PFSK-1 (cell line): Measurements from ENCODE around the gene HTR1B.

Experiments used
- FOXP2 ChIP-seq: optimal IDR thresholded peaks from 2 replicates; pipeline ENCODE3; 2011; ENCODE audit warnings: borderline replicate concordance, control low read depth, inconsistent platforms; ENCODE audit not compliant: insufficient read depth; ENCODE audit errors: extremely low read length, extremely low read depth
- POLR2AphosphoS5 ChIP-seq: IDR thresholded peaks from 2 replicates; pipeline ENCODE4 v1.6.1; 2012; ENCODE audit warnings: low read depth, mild to moderate bottlenecking, control low read depth, low read length, moderate library complexity
- REST ChIP-seq, 2 experiments: IDR thresholded peaks; 2 replicates each; pipeline versions ENCODE4 v1.6.1 to v1.8.0; 2011 to 2012; ENCODE audit warnings: low read depth in 2 of 2, low read length in 2 of 2, control low read depth in 1 of 2, inconsistent platforms in 1 of 2, mild to moderate bottlenecking in 1 of 2, moderate library complexity in 1 of 2; ENCODE audit not compliant: insufficient read depth in 1 of 2
- SIN3A ChIP-seq: IDR thresholded peaks from 2 replicates; pipeline ENCODE4 v1.6.1; 2012; ENCODE audit warnings: mild to moderate bottlenecking, low read length, moderate library complexity, borderline replicate concordance; ENCODE audit not compliant: insufficient read depth
- TAF1 ChIP-seq: IDR thresholded peaks from 2 replicates; pipeline ENCODE4 v1.6.1; 2012; ENCODE audit warnings: low read length, control low read depth, borderline replicate concordance; ENCODE audit not compliant: insufficient read depth

HTR1B gene

GRCh38 chr6:77468939-77469338 lies 5.6 kb upstream of the HTR1B start:
- TF ChIP-seq REST (IDR thresholded peaks at IDR 0.05; ENCODE audit: insufficient read depth in 1 of 2, low read depth in 2 of 2, low read length in 2 of 2) (no peak), SIN3A (no peak), TAF1 (no peak), POLR2AphosphoS5 (no peak), FOXP2 (no peak)

DNA sequence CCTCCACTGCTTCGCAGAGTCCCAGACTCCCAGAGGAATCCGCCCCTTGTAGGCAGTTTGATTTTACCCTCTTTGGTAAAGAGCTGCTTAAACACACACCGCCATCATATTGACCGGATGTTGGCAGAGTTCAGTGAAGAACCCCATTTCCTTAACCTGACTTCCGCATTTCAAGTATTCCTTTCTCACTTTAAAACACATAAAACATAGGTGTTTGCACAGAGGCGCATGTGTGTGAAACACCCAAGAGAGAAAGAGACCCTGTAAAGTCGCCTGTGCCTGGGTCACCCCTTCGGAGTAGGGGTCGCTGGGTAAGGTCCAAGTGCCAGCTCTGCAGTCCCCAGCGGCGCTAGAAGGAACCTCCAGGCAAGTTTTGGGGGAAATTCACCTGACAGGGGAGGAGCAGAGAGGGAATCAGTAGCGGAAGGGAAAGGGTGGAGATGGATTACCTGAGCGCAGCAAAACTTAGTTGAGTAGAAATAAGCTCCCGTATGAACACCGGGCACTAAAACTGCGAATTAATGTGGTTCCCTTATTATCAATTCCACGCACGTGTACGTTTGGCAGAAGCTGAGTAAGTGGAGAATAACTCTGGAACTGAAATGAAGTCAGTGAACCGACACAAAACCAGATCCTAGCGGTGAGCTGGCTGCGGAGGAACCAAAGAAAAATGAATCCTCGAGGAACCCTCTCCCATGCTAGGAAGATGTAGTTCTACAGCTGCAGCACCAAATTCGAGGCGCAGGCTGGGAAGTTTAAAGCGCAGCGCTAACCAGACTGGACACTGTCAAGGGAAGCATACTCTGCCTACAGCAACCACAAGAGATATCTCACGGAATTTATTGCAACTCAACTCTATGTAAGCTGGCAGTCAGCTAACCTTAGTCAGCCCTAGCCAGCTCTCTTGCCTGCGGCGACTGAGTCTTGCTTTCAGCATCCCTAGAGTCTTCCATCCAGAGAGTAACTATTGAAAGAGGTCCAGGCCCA lies 3.5 kb upstream of the HTR1B start:
- TF ChIP-seq TAF1 (no peak), POLR2AphosphoS5 (no peak), SIN3A (no peak), FOXP2 (no peak), REST (IDR thresholded peaks at IDR 0.05; ENCODE audit: insufficient read depth in 1 of 2, low read depth in 2 of 2, low read length in 2 of 2) (no peak)

GRCh38 chr6:77466055-77466450 lies 2.8 kb upstream of the HTR1B start:
- TF ChIP-seq TAF1 (no peak), SIN3A (no peak), POLR2AphosphoS5 (no peak), REST (IDR thresholded peaks at IDR 0.05; ENCODE audit: insufficient read depth in 1 of 2, low read depth in 2 of 2, low read length in 2 of 2) (no peak), FOXP2 (no peak)

DNA sequence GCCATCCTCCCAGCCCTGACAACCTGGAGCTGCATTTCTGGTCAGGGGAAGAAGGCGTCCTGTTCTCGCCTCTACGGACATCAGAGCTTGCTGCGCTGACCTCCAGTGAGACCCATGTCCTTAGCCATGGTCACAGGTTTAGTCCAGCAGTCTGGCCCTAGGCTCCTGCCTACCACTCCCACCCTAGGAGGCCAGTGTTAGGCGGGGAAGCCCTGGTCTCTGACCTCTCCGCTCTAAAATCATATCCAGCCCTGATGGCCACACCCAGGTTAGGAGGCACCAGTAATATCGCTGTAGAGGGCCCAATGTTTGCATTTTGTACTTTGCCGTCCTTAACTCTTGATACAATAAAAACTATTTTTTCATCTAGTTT lies 1.2 kb upstream of the HTR1B start:
- TF ChIP-seq FOXP2 (no peak), POLR2AphosphoS5 (no peak), TAF1 (no peak), SIN3A (no peak), REST (IDR thresholded peaks at IDR 0.05; ENCODE audit: insufficient read depth in 1 of 2, low read depth in 2 of 2, low read length in 2 of 2) (no peak)
